H9 (cell line): ENCODE measurements around the gene BCAS3. TPM values are rescaled to one million over a fixed set of nuclear protein-coding genes. Genes with fewer than 3 reads are reported as not detected.

Experiments
- DNase-seq: peaks from one replicate; pipeline ENCODE4 v3.0.0-alpha.2; 2017
- H2AFZ ChIP-seq: one replicate; pipeline ENCODE4 v1.6.1; 2013; ENCODE audit warnings: mild to moderate bottlenecking, low read length, control low read depth, moderate library complexity
- H2AK5ac ChIP-seq: 2 replicates; pipeline ENCODE4 v1.6.1; 2013; ENCODE audit warnings: low read length, control low read depth, mixed read lengths; ENCODE audit not compliant: insufficient read length
- H2BK120ac ChIP-seq: one replicate; pipeline ENCODE4 v1.6.1; 2013; ENCODE audit warnings: low read depth, mild to moderate bottlenecking, low read length, control low read depth, inconsistent platforms; ENCODE audit not compliant: poor library complexity, severe bottlenecking
- H2BK12ac ChIP-seq: 2 replicates; pipeline ENCODE4 v1.6.1; 2013; ENCODE audit warnings: low read length, control low read depth, mixed read lengths, low read depth; ENCODE audit not compliant: insufficient read length
- H2BK15ac ChIP-seq: 2 replicates; pipeline ENCODE4 v1.6.1; 2013; ENCODE audit warnings: low read depth, low read length, control low read depth
- H2BK20ac ChIP-seq: one replicate; pipeline ENCODE4 v1.6.1; 2013; ENCODE audit warnings: low read depth, mild to moderate bottlenecking, low read length, control low read depth, inconsistent platforms; ENCODE audit not compliant: poor library complexity, severe bottlenecking
- H2BK5ac ChIP-seq: 2 replicates; pipeline ENCODE4 v1.6.1; 2013; ENCODE audit warnings: low read length, control low read depth, mixed read lengths; ENCODE audit not compliant: insufficient read length
- H3K14ac ChIP-seq: 2 replicates; pipeline ENCODE4 v1.6.1; 2013; ENCODE audit warnings: low read length, control low read depth; ENCODE audit not compliant: insufficient read depth
- H3K18ac ChIP-seq: 2 replicates; pipeline ENCODE4 v1.6.1; 2013; ENCODE audit warnings: low read depth, mild to moderate bottlenecking, mixed read lengths, low read length, control low read depth; ENCODE audit not compliant: insufficient read length
- H3K23ac ChIP-seq: 2 replicates; pipeline ENCODE4 v1.6.1; 2013; ENCODE audit warnings: low read length, control low read depth, mixed read lengths, low read depth; ENCODE audit not compliant: insufficient read length
- H3K23me2 ChIP-seq: 2 replicates; pipeline ENCODE4 v1.6.1; 2013; ENCODE audit warnings: low read depth, mild to moderate bottlenecking, mixed read lengths, low read length, control low read depth; ENCODE audit not compliant: insufficient read length, poor library complexity, severe bottlenecking
- H3K27ac ChIP-seq: 2 replicates; pipeline ENCODE4 v1.5.1; 2013; ENCODE audit warnings: low read length, control low read depth, mixed read lengths, low read depth; ENCODE audit not compliant: insufficient read length
- H3K27me3 ChIP-seq: 2 replicates; pipeline ENCODE4 v1.6.1; 2013; ENCODE audit warnings: low read length, control low read depth, inconsistent platforms; ENCODE audit not compliant: insufficient read depth
- H3K4ac ChIP-seq: 2 replicates; pipeline ENCODE4 v1.6.1; 2013; ENCODE audit warnings: low read depth, mild to moderate bottlenecking, control low read depth, inconsistent platforms, low read length, moderate library complexity
- H3K4me1 ChIP-seq: 2 replicates; pipeline ENCODE4 v1.6.1; 2013; ENCODE audit warnings: low read length, control low read depth, inconsistent platforms; ENCODE audit not compliant: insufficient read depth
- H3K4me2 ChIP-seq: 2 replicates; pipeline ENCODE4 v1.6.1; 2013; ENCODE audit warnings: low read length, control low read depth, mixed read lengths; ENCODE audit not compliant: insufficient read length, insufficient read depth
- H3K56ac ChIP-seq: 2 replicates; pipeline ENCODE4 v1.6.1; 2013; ENCODE audit warnings: low read depth, mild to moderate bottlenecking, mixed read lengths, low read length, control low read depth; ENCODE audit not compliant: insufficient read length
- H3K79me1 ChIP-seq: 2 replicates; pipeline ENCODE4 v1.6.1; 2013; ENCODE audit warnings: low read depth, mild to moderate bottlenecking, moderate library complexity, low read length, control low read depth, inconsistent platforms; ENCODE audit not compliant: insufficient read depth, poor library complexity, severe bottlenecking
- H3K79me2 ChIP-seq: 2 replicates; pipeline ENCODE4 v1.6.1; 2013; ENCODE audit warnings: low read length, control low read depth, inconsistent platforms; ENCODE audit not compliant: insufficient read depth
- H3K9ac ChIP-seq: 2 replicates; pipeline ENCODE4 v1.6.1; 2013; ENCODE audit warnings: low read length, control low read depth, mixed read lengths; ENCODE audit not compliant: insufficient read length; ENCODE audit errors: extremely low read depth
- H3K9me3 ChIP-seq: one replicate; pipeline ENCODE4 v1.6.1; 2013; ENCODE audit warnings: low read depth, low read length, inconsistent platforms; ENCODE audit not compliant: control insufficient read depth
- H3T11ph ChIP-seq: one replicate; pipeline ENCODE4 v1.6.1; 2013; ENCODE audit warnings: mild to moderate bottlenecking, low read length, control low read depth, inconsistent platforms
- H4K20me1 ChIP-seq: one replicate; pipeline ENCODE4 v1.6.1; 2013; ENCODE audit not compliant: control insufficient read depth, insufficient read length, insufficient read depth
- H4K5ac ChIP-seq: 2 replicates; pipeline ENCODE4 v1.6.1; 2013; ENCODE audit warnings: low read depth, mild to moderate bottlenecking, mixed read lengths, low read length, control low read depth; ENCODE audit not compliant: insufficient read length
- H4K8ac ChIP-seq: replicated peaks from 2 replicates; pipeline ENCODE4 v1.6.1; 2013; ENCODE audit warnings: low read length, control low read depth, mixed read lengths, low read depth; ENCODE audit not compliant: insufficient read length
- H4K91ac ChIP-seq: 2 replicates; pipeline ENCODE4 v1.6.1; 2013; ENCODE audit warnings: low read depth, mild to moderate bottlenecking, moderate library complexity, mixed read lengths, low read length, control low read depth; ENCODE audit not compliant: insufficient read length
- H3K27ac Mint-ChIP-seq, 3 experiments: 2 replicates in 2 of 3; 3 replicates in 1 of 3; pipeline ENCODE4 v1.8.0; 2020 to 2021; ENCODE audit warnings: mixed read lengths in 3 of 3, mild to moderate bottlenecking in 1 of 3, moderate library complexity in 1 of 3
- H3K27me3 Mint-ChIP-seq: 2 replicates; pipeline ENCODE4 v1.8.0; 2021; ENCODE audit warnings: low read depth, mild to moderate bottlenecking, moderate library complexity, mixed read lengths
- H3K36me3 Mint-ChIP-seq, 3 experiments: 2 replicates in 2 of 3; 3 replicates in 1 of 3; pipeline ENCODE4 v1.8.0; 2020 to 2021; ENCODE audit warnings: low read depth in 3 of 3, mixed read lengths in 3 of 3; ENCODE audit not compliant: insufficient read depth in 1 of 3
- H3K4me1 Mint-ChIP-seq, 2 experiments: 2 replicates each; pipeline ENCODE4 v1.8.0; 2020; ENCODE audit warnings: mixed read lengths in 2 of 2
- H3K4me3 Mint-ChIP-seq, 2 experiments: 2 replicates in 1 of 2; 3 replicates in 1 of 2; pipeline ENCODE4 v1.8.0; 2020 to 2021; ENCODE audit warnings: mild to moderate bottlenecking in 2 of 2, mixed read lengths in 2 of 2, moderate library complexity in 1 of 2
- H3K9me3 Mint-ChIP-seq, 2 experiments: 2 replicates in 1 of 2; 3 replicates in 1 of 2; pipeline ENCODE4 v1.8.0; 2020; ENCODE audit warnings: mild to moderate bottlenecking in 2 of 2, mixed read lengths in 2 of 2, moderate library complexity in 1 of 2
- WGBS: extraction: QIAGEN DNeasy Blood & Tissue Kit; methylation state at CpG from one replicate; pipeline ENCODE4 v1.1.7; 2013; ENCODE audit warnings: missing lambda C conversion rate, low lambda C conversion rate, mixed read lengths; ENCODE audit not compliant: insufficient read length; ENCODE audit errors: extremely low coverage; 5-methylcytosine and 5-hydroxymethylcytosine counted together
- total RNA-seq: library from RNA; stranded (reverse); gene quantifications from 2 replicates; pipeline ENCODE4 v1.2.1, GENCODE V29; 2021
- TF ChIP-seq, protein P1 (sequence below): fragments of 200-600 bp; sonication (generic); conservative IDR thresholded peaks from 3 replicates; pipeline ENCODE4 v1.8.0; 2021; ENCODE audit warnings: antibody characterized with exemption, mild to moderate bottlenecking

Gene BCAS3
- total RNA-seq, 1 experiment from 2014 or later: 22.4 TPM

DNA sequence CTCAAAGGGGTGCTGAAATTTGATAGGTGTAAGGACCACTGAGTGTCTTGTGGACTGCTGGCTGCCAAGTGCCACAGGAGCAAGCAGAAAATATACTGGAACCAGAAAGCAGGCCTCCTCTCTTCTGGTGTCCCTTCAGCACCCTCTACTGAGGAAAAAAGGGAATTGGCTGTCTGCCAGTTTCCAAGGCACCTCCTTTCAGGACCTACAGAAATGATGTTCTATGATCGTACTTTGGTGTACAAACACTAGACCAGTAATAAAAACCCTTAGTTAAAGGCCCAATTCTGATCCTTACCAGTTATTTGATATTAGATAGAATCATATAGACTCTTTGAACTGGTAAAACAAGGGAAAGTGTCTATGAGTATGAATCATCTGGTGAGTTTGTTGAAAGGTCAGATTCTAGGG, 35.8 kb upstream of the BCAS3 start:
- no peak overlapping the region for H3K14ac ChIP-seq
- no peak overlapping the region for H3K23ac ChIP-seq
- Mint-ChIP-seq H3K36me3 (peaks cover 2 to 12% (median 5%) of the 10 kb centered on the region in 3 experiments; a peak in 4 of 7 replicates), H3K27ac (peak overlapping the region in 1 of 3 experiments; percentile 29; a peak in 1 of 7 replicates), H3K4me1 (peaks cover 6 to 7% of the 10 kb centered on the region in 2 experiments; a peak in 3 of 4 replicates), H3K9me3 (no peaks in the 10 kb centered on the region), H3K27me3 (no peaks in the 10 kb centered on the region), H3K4me3 (no peak overlapping the region)
- no peaks in the 10 kb centered on the region for H3K9me3 ChIP-seq
- H2BK5ac ChIP-seq: no peak overlapping the region
- H2BK20ac ChIP-seq: no peak overlapping the region
- H4K8ac ChIP-seq: no peak overlapping the region
- H3K4me1 ChIP-seq: no peaks in the 10 kb centered on the region
- H3K23me2 ChIP-seq: no peaks in the 10 kb centered on the region
- no peak overlapping the region for H4K91ac ChIP-seq
- no peaks in the 10 kb centered on the region for H3K27me3 ChIP-seq
- H4K5ac ChIP-seq: no peak overlapping the region
- H3K27ac ChIP-seq: no peak overlapping the region
- H2BK15ac ChIP-seq: no peak overlapping the region
- no peak overlapping the region for H2AK5ac ChIP-seq
- H3K18ac ChIP-seq: no peak overlapping the region
- H2BK120ac ChIP-seq: no peak overlapping the region
- no peak overlapping the region for H3K4me2 ChIP-seq
- H3K79me1 ChIP-seq: no peaks in the 10 kb centered on the region
- TF ChIP-seq, protein P1, sequence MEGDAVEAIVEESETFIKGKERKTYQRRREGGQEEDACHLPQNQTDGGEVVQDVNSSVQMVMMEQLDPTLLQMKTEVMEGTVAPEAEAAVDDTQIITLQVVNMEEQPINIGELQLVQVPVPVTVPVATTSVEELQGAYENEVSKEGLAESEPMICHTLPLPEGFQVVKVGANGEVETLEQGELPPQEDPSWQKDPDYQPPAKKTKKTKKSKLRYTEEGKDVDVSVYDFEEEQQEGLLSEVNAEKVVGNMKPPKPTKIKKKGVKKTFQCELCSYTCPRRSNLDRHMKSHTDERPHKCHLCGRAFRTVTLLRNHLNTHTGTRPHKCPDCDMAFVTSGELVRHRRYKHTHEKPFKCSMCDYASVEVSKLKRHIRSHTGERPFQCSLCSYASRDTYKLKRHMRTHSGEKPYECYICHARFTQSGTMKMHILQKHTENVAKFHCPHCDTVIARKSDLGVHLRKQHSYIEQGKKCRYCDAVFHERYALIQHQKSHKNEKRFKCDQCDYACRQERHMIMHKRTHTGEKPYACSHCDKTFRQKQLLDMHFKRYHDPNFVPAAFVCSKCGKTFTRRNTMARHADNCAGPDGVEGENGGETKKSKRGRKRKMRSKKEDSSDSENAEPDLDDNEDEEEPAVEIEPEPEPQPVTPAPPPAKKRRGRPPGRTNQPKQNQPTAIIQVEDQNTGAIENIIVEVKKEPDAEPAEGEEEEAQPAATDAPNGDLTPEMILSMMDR: peak; percentile 77
- no peaks in the 10 kb centered on the region for H4K20me1 ChIP-seq
- no peak overlapping the region for H2BK12ac ChIP-seq
- WGBS: no CpG with 5 or more reads among the region's 1 CpG
- no peak overlapping the region for H3K56ac ChIP-seq
- no peak overlapping the region for H3K4ac ChIP-seq
- DNase-seq: peak; percentile 79
- H2AFZ ChIP-seq: no peak overlapping the region
- no peak overlapping the region for H3T11ph ChIP-seq
- H3K79me2 ChIP-seq: no peaks in the 10 kb centered on the region
- H3K9ac ChIP-seq: no peak overlapping the region
